ENCODE data around the gene ZFAND2A.

GRCh38 chr7:1120791-1121190 lies 39.2 kb downstream of the ZFAND2A start:
- TF ChIP-seq REST (tag by site-specific recombination; IDR thresholded peaks at IDR 0.05) (no peak), CTCF (tag by site-specific recombination; IDR thresholded peaks at IDR 0.05) (no peak), ZSCAN18 (tag by site-specific recombination; IDR thresholded peaks at IDR 0.05) (no peak), ZNF114 (tag by site-specific recombination; IDR thresholded peaks at IDR 0.05) (no peak), GLI4 (tag by site-specific recombination; IDR thresholded peaks at IDR 0.05) (no peak), ZNF549 (tag by site-specific recombination; IDR thresholded peaks at IDR 0.05) (no peak)
